ENCODE data around the gene ALDH2.
"Not testable (repeated sequence)": the region's sequence is repeated elsewhere in the genome, so short reads cannot be mapped to it uniquely, and the experiment has no call there.

The ALDH2 gene

DNA sequence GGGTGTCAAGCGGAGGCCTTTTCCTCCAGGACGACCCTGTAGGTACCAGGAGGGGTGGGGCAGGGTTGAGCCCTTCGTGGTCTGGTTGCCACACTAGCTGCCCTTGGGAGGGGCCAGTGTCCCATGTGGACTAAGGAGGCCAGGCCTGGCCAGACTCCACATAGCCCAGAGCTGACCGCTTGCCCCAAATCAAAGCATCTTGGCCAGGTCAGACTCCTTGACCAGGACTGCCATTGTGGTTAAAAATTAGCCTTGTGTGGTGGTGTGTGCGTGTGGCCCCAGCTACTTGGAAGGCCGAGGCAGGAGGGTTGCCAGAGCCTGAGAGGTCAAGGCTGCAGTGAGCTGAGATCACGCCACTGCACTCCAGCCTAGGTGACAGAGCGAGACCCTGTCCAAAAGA lies 24.8 kb downstream of the ALDH2 start:
- DNase-seq, result no peak

DNA sequence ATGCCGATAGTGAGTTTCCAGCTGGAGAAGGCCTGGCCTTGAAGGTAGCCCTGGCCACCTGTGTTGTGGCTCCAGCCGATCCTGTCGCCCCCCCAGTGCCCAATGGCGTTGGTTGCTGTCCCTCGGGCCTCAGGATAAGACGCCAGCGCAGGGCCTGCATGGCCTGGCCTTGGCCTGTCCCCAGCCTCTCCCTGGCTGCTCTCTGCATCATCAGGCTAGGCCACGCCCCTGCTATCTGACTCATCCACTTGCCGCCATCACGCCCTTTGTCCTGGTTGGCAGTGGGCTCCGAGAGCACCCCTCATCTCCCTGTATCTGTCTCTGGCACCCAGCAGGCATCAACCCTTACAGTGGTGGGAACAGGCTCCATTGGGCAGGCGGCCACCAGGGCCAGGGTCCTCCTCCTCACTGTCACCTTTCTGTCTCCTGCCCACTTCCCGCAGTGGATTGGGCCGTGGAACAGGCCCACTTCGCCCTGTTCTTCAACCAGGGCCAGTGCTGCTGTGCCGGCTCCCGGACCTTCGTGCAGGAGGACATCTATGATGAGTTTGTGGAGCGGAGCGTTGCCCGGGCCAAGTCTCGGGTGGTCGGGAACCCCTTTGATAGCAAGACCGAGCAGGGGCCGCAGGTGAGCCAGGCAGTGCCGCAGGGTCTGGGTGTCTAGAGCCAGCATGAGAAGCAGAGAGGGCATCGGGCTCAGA lies 25.6 kb downstream of the ALDH2 start:
- DNase-seq, result no peak

DNA sequence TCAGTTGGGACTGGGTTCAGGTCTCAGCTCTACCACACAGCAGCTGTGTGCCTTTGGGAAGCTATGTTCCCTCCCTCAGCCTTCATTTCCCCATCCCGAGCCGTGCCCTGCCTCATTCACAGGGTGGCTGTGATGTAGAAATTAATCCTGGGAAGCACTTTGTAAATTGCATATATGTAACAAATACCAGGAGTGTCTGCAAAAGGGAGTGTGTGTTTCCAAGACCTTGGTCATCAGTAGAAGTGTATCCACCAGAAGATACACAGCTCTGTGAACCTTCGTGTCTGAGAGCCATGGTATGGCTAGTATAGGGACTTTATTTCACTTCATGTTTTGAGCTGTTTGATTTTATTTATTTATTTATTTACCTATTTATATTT lies 26.1 kb downstream of the ALDH2 start:
- DNase-seq, result no peak

DNA sequence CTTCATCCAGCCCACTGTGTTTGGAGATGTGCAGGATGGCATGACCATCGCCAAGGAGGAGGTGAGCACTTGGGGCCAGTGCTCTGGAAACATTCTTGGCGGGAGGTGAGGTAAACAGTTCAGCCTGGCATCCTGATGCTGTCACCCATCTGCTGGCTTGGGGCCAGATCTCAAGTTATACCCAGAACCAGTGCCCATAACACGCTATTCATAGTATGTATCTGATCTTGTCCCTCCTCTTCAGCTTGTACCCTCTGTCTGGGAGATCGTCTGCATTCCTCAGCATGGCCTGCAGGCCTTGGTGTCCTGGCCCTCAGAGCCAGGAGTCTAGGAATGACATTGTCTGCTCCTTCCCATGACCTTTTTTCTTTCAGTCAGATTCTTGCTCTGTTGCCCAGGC lies 31.4 kb downstream of the ALDH2 start:
- DNase-seq, result no peak

DNA sequence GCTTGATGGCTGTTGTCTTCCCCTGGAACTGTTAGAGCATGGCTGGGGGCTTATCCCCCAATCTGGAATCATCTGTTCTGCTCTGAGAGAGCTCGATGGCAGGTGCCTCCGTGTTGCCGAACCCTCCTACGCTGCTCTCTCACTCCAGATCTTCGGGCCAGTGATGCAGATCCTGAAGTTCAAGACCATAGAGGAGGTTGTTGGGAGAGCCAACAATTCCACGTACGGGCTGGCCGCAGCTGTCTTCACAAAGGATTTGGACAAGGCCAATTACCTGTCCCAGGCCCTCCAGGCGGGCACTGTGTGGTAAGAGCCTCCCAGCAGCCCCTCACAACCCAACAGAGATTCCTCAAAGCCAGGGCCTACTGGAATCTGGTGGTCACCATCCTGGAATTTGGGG lies 33.0 kb downstream of the ALDH2 start:
- DNase-seq, result no peak

DNA sequence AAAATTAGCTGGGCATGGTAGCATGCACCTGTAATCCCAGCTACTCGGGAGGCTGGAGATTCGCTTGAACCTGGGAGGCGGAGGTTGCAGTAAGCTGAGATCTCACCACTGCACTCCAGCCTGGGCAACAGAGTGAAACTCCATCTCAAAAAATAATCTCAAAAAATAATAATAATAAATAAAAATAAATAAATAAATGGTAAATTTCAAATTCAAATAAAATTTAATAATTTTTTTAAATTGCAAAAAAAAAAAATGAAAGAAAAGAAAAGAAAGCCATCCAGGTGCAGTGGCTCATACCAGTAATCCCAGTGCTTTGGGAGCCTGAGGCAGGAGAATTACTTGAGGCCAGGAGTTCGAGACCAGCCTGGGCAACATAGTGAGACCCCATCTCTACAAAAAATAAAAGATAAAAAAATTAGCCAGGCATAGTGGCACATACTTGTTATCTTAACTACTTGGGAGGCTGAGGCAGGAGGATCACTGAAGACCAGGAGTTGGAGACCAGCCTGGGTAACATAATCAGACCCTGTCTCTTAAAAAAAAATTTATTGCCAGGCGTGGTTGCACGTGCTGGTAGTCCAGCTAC lies 36.4 kb downstream of the ALDH2 start:
- no peak for DNase-seq

DNA sequence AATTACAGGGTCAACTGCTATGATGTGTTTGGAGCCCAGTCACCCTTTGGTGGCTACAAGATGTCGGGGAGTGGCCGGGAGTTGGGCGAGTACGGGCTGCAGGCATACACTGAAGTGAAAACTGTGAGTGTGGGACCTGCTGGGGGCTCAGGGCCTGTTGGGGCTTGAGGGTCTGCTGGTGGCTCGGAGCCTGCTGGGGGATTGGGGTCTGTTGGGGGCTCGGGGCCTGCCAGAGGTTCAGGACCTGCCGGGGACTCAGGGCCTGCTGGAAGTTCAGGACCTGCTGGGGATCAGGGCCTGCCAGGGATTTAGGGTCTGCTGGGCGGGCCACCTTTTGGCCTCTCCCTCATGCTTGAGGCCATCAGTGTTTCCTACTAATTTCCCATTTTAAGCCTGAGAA lies 37.1 kb downstream of the ALDH2 start:
- DNase-seq, result no peak

DNA sequence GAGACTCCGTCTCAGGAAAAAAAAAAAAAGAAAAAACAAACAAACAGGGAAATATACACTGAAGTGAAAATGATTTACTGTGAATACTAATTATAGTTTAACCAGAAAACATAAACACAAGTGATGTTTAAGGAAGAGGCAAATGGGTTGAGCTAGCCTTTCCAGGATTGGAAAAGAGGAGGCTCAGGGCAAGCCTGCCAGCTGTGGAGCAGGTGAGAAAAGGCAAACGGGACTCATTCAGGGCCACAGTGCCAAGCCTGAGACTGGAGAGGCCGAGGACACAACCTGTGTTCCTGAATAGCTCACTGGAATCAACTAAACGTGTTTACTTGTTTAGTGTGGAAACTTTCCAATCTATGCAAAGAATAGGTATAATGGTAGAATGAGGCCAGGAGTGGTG lies 39.6 kb downstream of the ALDH2 start:
- no peak for DNase-seq

DNA sequence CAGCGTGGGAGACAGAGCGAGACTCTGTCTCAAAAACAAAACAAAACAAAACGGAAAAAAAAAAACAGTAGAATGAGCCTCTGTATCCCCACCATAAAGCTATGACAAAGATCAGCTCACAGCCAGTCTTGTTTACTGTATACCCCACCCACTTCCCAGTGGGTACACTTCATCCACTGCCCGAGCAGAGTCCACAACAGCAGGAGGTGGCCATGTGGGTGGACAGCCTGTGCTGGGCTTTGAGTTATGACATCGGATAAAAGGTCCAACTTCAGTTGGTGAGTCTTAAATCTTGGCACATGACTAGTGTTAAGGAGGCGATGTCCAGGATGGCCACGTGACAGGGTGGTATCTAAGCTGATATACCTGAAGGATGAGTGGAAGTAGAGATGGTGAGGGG lies 40.5 kb downstream of the ALDH2 start:
- no peak for DNase-seq

DNA sequence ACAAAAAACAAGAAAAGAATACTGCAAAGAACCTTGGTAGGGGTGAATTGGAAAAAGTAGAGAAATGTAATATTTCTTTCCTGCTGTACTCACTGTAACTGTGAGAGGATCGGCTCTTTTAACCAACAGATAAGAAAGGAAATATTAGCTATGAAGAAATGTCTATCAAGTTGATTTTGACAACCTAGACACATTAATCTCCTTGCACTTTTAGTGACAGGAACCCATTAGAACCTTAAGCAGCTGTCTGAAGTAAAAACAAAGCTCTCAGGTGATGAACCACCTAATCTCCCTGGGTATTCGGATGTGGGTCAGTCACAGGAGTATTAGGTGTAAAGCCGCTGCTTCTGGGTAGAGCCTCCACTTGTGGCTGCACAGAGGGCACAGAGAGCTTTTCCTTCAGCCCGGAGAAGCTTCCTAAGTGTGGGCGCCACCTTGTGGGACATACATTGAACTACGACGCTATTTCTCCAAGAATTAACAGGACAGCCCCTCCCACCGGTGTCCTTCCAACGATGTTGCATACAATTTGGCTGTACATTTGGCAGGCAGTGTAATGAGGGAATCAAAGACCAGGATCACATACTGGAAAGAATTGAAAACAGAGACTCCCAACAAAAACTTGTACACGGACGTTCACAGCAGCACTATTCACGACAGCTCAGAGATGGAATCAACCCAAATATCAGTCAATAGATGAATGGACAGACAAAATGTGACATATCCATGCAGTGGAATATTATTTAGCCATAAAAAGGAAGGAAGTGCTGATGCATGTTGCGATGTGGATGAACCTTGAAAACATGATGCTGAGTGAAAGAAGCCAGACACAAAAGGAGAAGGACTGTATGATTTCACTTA lies 46.4 kb downstream of the ALDH2 start:
- DNase-seq, result peak; percentile 41 to 62

DNA sequence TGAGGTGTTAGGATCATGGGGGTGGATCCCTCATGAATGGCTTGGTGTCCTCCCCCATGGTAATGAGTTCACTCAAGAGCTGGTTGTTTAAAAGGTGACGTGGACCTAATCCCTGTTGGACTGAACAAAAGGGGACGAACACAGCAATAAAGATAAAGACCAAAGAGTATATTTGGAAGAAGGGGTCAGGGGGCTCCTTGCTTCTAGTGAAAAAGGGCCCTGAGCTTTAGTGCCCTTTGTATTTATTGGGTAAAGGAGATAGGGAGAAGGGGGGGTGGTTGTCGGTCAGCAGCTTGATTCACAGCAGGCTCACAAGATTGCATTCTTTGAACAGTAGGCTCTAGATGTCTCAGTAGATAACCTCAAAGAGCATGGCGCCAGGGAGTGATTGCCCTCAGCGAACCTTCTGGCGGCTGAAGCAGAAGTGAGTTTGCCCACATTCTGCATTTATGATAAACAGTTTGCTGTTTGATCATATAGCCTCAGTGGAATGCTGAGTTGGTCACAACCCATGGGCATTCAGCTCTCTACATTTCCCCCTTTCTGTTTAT lies 49.4 kb downstream of the ALDH2 start:
- no peak for DNase-seq

DNA sequence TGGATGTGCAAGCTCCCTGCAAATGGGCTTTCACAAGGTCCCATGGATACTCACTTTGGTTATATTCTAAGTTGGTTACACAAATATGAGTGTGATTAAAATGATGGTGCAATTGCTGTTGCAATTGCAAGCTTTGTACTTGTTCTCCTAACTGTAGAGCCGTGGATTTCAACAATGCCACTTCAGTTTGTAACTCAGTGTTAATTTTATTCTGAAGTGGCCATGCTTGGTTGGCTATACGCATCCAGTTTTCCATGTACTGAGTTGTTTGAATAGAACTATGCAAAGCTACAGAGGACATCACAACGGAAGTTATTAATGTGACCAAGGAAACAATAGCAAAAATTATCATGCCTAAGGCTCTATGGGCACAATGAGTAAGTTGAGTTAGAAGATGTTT lies 50.2 kb downstream of the ALDH2 start:
- peak in 1 of 2 experiments; percentile 15 for DNase-seq

DNA sequence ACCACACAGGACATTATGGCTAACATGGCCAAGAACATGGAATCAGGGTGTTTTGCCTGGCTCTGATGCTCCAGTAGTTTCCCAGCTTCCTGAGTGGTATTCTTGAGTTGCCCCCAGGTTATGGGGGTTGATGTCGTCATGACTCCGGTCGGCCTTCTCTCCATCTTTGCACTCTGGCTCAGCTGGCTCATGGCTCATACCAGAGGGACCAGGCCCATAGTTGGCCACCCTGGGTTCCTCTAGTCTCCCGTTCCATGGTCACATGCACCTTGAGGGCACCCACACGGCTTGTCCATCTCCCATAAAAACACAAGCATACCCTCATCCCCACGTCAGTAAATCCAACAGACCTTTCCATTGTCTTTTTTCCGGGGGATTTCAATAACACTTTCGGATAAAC lies 51.6 kb downstream of the ALDH2 start:
- no peak for DNase-seq

DNA sequence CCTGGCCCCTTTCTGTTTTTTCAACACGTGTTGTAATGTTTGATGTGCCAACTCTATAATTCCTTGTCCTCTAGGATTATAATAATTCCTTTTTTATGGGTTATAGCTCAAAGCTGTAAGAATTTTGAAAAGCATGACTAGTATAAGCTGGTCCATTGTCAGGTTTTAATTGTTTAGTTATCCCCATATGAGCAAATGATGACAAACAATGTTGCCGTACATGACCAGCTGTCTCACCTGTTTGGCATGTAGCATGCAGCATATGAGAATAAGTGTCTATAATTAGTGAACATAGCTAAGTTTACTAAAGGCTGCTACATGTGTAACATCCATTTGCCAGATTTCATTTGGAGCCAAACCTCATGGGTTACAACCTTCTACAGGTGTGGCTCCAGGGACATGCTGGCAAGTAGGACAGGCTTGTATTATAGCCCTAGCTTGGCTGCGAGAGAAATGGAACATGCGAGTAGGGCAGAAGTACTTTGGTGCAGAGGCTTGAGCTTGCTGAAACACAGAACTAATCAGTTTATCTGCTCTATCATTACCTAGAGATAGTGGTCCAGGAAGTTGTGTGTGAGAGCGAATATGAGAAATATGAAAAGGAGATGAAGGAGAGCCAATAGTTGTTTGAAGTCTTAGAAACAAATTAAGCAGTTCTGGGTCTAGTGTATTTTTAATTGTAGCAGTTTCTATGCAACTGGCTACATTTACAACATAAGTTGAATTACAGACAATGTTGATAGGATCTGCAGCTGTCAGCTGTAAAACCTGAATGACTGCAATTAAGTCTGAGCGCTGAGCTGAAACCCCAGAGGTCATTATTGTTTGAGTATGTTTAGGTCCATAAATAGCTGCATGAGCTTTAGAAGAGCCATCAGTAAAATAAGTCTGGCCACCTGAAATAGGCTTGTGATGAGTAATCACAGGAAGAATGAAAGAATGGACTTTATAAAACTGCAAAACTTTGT lies 52.7 kb downstream of the ALDH2 start:
- DNase-seq, result peak in 1 of 2 experiments; percentile 6

DNA sequence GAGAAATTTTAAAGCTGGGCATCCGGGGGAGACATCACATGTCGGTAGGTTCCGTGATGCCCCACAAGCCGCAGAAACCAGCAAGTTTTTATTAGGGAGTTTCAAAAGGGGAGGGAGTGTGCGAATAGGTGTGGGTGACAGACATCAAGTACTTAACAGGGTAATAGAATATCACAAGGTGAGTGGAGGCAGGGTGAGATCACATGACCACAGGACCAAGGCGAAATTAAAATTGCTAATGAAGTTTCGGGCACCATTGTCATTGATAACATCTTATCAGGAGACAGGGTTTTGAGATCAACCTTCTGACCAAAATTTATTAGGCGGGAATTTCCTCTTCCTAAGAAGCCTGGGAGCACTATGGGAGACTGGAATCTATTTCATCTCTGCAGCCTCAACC lies 54.1 kb downstream of the ALDH2 start:
- DNase-seq, result not testable (repeated sequence)

DNA sequence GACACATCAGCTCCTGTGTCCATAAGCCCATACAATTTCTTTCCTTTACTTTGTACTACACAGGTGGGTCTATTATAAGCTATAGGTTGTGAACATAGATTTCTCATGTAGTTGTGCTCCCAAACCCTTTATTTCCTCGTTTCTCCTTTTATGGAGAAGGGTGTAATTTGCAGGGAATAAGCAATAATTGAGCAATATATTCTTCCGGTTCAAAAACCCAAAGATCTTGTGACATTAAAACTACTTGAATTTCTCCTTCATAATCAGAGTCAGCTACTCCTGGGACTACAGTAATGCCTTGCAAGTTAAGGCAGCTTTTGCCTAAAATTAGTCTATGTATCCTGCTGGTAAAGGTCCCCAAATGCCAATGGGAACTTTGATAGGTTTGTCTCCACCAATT lies 56.2 kb downstream of the ALDH2 start:
- DNase-seq, result no peak

DNA sequence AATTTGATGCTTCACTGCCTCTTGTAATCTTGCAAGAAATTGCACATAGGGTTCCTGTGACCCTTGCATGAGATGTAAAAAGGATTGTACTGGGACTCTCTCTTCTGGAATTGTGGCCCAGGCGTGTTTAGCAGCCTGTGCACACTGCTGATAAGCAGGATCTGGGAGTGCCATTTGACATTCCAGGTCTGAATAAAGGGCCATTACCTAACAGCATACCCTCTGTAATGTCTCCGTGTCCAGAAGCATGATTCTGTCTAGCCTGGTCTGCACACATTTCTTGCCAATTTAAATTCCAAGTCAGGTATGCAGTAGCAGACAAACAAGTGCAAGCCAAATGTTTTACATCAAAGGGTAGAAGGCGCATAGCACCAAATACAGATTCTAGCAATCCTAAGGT lies 57.2 kb downstream of the ALDH2 start:
- DNase-seq, result no peak

DNA sequence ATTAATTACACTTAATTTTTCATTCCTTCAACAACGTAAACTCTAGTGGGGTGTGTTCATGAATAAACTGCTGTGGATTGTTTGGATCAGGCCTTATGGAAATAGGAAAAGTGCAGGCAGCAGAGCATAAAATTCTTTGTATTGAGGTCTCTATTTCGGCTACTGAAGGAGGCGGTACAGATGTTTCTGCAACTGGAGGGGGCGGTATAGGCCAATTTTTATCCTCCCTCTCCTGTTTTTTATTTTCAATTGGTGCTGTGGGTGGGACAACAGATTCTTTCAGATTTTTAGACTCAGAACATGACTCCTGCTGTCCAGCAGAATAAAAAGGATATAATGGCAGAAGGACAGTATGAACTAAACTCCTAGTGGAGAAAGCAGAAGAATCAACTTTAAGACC lies 57.6 kb downstream of the ALDH2 start:
- DNase-seq, result not testable (repeated sequence)

DNA sequence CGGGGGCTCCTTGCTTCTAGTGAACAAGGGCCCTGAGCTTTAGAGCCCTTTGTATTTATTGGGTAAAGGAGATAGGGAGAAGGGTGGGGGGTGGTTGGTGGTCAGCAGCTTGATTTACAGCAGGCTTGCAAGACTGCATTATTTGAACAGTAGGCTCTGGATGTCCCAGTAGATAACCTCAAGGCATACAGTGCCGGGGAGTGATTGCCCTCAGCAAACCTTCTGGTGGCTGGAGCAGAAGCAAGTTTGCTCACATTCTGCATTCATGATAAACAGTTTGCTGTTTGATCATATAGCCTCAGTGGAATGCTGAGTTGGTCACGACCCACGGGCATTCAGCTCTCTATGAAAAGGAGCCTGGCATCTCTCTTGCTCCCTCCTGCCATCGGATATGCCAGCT lies 58.8 kb downstream of the ALDH2 start:
- DNase-seq, result no peak

DNA sequence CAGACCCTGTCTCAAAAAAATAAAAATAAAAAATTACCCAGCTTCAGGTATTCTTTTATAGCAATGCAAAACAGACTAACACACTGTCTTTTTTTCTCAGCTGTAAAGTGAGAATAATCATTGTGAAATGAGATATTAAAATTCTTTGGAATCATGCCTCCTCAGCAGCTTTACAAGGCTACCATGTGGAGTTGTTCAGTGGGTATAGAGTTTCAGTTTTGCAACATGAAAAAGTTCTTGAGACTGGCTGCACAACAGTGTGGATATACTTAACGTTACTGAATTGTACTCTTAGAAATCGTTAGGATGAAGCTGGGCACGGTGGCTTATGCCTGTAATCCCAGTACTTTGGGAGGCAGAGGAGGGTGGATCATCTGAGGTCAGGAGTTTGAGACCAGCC lies 59.6 kb downstream of the ALDH2 start:
- DNase-seq, result no peak

DNA sequence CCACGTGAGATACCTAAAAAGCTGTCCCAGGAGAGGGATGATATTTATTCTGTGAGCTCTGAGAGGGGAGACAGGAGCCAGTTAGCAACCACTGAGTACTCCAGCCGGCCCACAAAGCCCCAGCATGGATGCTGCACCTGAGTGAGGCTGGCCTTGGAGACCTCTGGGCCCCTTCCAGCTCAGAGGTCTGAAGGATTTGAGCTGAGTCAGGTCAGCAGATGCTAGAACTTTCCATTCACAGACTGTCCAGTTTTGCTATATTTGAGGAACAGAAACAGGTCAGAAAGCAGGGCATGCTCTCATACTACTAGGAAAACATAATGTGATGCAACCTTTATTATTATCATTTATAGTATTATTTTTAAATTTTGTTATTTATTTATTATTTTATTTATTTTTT lies 60.3 kb downstream of the ALDH2 start:
- no peak for DNase-seq

DNA sequence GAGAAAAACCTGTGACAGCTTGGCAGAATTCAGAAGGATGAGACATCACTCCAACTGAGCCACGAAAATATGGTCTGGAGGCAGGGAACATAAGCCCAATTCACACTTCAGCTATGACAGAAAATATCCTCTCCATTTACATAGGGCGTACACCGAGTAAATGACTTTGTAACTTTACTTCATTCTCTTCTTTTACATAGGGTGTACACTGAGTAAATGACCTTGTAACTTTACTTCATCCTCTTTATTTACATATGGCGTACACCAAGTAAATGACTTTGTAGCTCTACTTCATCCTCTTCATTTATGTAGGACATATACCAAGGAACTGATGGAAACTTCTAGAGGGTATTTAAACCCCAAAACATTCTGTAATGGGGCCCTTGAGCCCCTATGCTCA lies 61.2 kb downstream of the ALDH2 start:
- no peak for DNase-seq
